OCI-LY1 (cell line): ENCODE data around the gene RFTN1.

Experiments
- EZH2 ChIP-seq: fragments of 200-600 bp; sonication (generic), shearing (Covaris generic); IDR thresholded peaks from 2 replicates; pipeline ENCODE4 v1.8.0; 2017; ENCODE audit warnings: borderline replicate concordance, mixed run types, mild to moderate bottlenecking, antibody characterized with exemption, low read length, moderate library complexity, mixed read lengths
- TF ChIP-seq, protein P1 (sequence below): fragments of 200-600 bp; sonication (generic), shearing (Covaris generic); IDR thresholded peaks from 2 replicates; pipeline ENCODE4 v1.5.1; 2017; ENCODE audit warnings: mild to moderate bottlenecking, antibody characterized with exemption, low read length, moderate library complexity, mixed read lengths

- TF ChIP-seq, protein P1, sequence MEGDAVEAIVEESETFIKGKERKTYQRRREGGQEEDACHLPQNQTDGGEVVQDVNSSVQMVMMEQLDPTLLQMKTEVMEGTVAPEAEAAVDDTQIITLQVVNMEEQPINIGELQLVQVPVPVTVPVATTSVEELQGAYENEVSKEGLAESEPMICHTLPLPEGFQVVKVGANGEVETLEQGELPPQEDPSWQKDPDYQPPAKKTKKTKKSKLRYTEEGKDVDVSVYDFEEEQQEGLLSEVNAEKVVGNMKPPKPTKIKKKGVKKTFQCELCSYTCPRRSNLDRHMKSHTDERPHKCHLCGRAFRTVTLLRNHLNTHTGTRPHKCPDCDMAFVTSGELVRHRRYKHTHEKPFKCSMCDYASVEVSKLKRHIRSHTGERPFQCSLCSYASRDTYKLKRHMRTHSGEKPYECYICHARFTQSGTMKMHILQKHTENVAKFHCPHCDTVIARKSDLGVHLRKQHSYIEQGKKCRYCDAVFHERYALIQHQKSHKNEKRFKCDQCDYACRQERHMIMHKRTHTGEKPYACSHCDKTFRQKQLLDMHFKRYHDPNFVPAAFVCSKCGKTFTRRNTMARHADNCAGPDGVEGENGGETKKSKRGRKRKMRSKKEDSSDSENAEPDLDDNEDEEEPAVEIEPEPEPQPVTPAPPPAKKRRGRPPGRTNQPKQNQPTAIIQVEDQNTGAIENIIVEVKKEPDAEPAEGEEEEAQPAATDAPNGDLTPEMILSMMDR = no peak
- TF ChIP-seq EZH2 = no peak
These were observed 14.6 kb upstream of the RFTN1 start for GRCh38 chr3:16528106-16528505.
